Central memory CD8-positive, alpha-beta T cell (primary cell): Measurements from ENCODE around the gene AGR2.

ENCODE experiments used
- ATAC-seq: fragments of 150-1000 bp; cut with Tn5 transposase; replicated peaks from 2 replicates; pipeline ENCODE4 v1.10.0; 2022; ENCODE audit warnings: mild to moderate bottlenecking, moderate FRiP score, moderate number of reproducible peaks; ENCODE audit not compliant: poor library complexity, severe bottlenecking; ENCODE audit errors: extremely low read depth
- DNase-seq, 2 donors: peaks; one replicate each; pipeline ENCODE4 v3.0.0; 2021; ENCODE audit warnings: low spot score in 2 of 2
- H3K27ac Mint-ChIP-seq: one replicate; pipeline ENCODE4 v1.8.0; 2022; ENCODE audit warnings: low read depth, mild to moderate bottlenecking, moderate library complexity, mixed read lengths
- H3K27me3 Mint-ChIP-seq: one replicate; pipeline ENCODE4 v1.8.0; 2022; ENCODE audit warnings: mixed read lengths
- H3K36me3 Mint-ChIP-seq: one replicate; pipeline ENCODE4 v1.8.0; 2022; ENCODE audit warnings: mild to moderate bottlenecking, moderate library complexity, mixed read lengths; ENCODE audit not compliant: insufficient read depth
- H3K4me1 Mint-ChIP-seq: one replicate; pipeline ENCODE4 v1.8.0; 2022; ENCODE audit warnings: mixed read lengths
- H3K4me3 Mint-ChIP-seq: one replicate; pipeline ENCODE4 v1.8.0; 2022; ENCODE audit warnings: mild to moderate bottlenecking, moderate library complexity, mixed read lengths
- H3K9me3 Mint-ChIP-seq: one replicate; pipeline ENCODE4 v1.8.0; 2022; ENCODE audit warnings: mixed read lengths

The AGR2 gene

DNA sequence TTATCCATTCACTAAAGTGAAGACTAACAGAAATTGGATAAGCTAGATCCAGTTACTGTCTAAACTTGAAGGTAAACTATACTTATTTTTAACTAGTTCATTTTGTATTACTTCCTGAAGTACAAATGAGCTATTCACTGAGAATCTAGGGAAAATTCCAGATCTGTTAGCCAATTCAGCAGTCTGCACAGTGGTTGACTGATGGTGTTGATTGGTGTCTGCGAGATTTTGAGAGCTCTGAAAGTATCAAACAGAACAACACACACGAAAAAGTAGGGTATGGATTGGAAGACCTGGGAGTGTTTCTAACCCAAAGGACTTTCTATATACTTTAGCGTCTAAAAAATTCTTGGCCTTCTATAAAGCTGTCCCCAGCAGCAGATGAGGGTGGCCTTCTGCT lies 33.6 kb upstream of the AGR2 start:
- H3K4me3 Mint-ChIP-seq: no peak overlapping the region
- no peaks in the 10 kb centered on the region for H3K9me3 Mint-ChIP-seq
- DNase-seq (no peak), ATAC-seq (no peak)
- H3K27me3 Mint-ChIP-seq: peaks cover 23% of the 10 kb centered on the region
- no peaks in the 10 kb centered on the region for H3K4me1 Mint-ChIP-seq
- H3K36me3 Mint-ChIP-seq: no peaks in the 10 kb centered on the region
- H3K27ac Mint-ChIP-seq: no peak overlapping the region

DNA sequence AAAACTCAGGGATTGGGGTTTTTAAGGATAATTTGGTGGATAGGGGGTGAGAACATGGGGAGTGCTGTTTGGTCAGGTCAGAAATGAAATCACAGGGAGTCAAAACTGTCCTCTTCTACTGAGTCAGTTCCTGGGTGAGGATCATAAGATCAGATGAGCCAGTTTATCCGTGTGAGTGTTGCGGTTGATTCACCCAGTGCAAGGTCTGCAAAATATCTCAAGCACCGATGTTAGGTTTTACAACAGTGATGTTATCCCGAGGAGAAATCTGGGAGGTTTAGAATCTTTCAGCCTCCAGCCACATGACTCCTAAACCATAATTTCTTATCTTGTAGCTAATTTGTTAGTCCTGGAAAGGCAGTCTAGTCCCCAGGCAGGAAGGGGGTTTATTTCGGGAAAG lies 31.7 kb upstream of the AGR2 start:
- Mint-ChIP-seq H3K4me3 (no peak overlapping the region), H3K4me1 (no peaks in the 10 kb centered on the region), H3K36me3 (no peaks in the 10 kb centered on the region), H3K9me3 (no peaks in the 10 kb centered on the region), H3K27ac (no peak overlapping the region), H3K27me3 (peaks cover 23% of the 10 kb centered on the region)
- ATAC-seq (no peak), DNase-seq (no peak)

DNA sequence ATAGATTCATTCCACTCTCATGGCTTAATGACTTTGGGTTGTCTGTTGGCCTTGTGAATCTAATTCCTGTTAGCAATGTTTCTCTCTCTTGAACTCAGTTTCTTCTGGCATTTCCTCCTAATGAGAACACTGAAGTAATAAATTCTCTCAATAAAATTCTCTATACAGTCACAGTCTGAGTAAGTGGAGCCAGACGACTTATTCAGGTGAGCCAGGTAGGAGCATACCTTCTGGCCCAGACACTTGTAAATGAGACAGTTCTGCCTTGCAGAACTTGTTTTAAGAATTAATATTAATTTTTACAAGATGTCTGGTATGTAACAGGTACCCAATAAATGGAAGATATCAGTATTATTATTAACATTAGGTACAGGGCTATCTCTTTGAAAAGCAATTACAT lies 28.6 kb upstream of the AGR2 start:
- ATAC-seq (no peak), DNase-seq (no peak)
- no peak overlapping the region for H3K4me3 Mint-ChIP-seq
- H3K4me1 Mint-ChIP-seq: no peaks in the 10 kb centered on the region
- H3K27me3 Mint-ChIP-seq: peaks cover 25% of the 10 kb centered on the region
- no peaks in the 10 kb centered on the region for H3K36me3 Mint-ChIP-seq
- no peak overlapping the region for H3K27ac Mint-ChIP-seq
- no peaks in the 10 kb centered on the region for H3K9me3 Mint-ChIP-seq

DNA sequence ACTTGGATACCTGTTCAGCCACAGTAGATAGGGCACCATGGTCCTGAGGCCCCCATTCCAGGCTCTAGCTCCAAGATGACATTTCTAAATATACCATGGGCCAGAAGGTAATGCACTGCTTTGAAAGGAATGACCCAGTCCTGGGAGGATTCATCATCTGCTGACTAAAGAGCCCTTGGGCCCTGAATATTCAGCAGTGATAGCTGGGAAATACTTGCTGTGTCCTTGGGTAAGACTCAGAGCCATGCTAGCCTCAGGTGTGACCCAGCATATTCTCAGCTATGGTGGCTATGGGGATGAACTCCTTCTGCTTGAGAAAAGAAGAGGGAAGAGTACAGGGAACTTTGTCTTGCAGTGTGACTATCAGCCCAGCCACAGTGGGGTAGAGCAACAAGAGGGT lies 21.3 kb upstream of the AGR2 start:
- no peaks in the 10 kb centered on the region for H3K4me1 Mint-ChIP-seq
- peaks cover 56% of the 10 kb centered on the region for H3K27me3 Mint-ChIP-seq
- no peak overlapping the region for H3K4me3 Mint-ChIP-seq
- H3K27ac Mint-ChIP-seq: no peak overlapping the region
- ATAC-seq (no peak), DNase-seq (no peak)
- no peaks in the 10 kb centered on the region for H3K9me3 Mint-ChIP-seq
- H3K36me3 Mint-ChIP-seq: no peaks in the 10 kb centered on the region

DNA sequence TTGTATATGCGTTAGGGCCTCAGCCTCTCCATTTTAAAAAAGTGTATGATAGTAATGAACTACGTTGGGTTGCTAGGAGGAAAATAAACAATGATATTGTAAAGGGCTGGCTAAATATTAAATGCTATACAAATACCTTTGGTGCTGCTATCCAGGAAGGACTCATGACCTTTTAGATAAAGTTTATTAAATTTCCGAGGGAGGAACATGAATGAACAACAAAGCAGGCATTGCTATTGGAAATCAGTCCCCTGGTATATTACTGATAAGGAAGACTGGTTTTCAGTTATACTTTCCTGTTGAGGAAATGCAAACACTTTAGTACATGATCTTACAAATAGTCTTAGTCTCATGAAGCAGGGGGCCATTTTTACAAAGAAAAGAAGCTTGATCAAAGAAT lies 17.2 kb upstream of the AGR2 start:
- ATAC-seq (no peak), DNase-seq (no peak)
- no peak overlapping the region for H3K4me3 Mint-ChIP-seq
- no peak overlapping the region for H3K27ac Mint-ChIP-seq
- no peaks in the 10 kb centered on the region for H3K9me3 Mint-ChIP-seq
- H3K27me3 Mint-ChIP-seq: peaks cover 46% of the 10 kb centered on the region
- no peaks in the 10 kb centered on the region for H3K36me3 Mint-ChIP-seq
- H3K4me1 Mint-ChIP-seq: no peaks in the 10 kb centered on the region

DNA sequence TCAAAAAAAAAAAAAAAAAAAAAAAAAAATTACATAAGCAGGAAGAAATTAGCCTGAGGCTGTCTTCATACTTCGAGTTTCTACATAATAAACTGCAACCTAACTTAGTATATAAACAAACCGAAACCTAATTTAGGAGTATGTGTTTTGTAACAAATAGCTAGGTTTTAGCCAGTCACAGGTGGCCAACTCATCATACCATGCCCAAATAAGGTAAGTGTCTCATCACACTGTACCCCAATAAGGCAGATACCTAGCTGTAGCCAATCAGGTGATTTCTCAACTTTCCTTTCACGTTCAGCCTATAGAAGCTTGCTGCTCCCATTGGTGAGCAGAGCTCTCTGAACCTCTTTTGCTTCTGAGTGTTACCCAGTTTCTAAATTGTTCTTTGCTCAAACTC lies 13.9 kb upstream of the AGR2 start:
- ATAC-seq (no peak), DNase-seq (no peak)
- no peak overlapping the region for H3K27ac Mint-ChIP-seq
- no peak overlapping the region for H3K4me3 Mint-ChIP-seq
- no peaks in the 10 kb centered on the region for H3K36me3 Mint-ChIP-seq
- no peaks in the 10 kb centered on the region for H3K9me3 Mint-ChIP-seq
- H3K27me3 Mint-ChIP-seq: peaks cover 50% of the 10 kb centered on the region
- no peaks in the 10 kb centered on the region for H3K4me1 Mint-ChIP-seq

DNA sequence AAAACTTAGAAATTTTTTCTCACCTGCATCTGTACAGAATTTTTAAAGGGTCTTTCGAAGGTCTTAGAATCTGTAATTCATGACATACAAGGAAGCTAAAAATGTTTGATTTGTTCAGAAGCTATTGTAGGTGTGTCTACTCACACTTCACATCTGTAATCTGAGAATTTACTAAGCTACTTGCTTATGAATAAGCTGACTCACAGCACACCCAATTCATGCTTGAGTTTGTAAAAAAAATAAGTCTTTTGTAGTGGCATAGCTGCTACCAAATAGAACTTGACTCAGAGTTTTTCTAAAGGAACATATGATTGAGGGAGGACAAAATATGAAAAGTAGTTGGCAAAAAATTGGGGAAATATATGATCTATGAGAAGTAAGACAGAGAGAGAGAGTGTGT lies 12.7 kb upstream of the AGR2 start:
- ATAC-seq: no peak
- DNase-seq: no peak
- no peaks in the 10 kb centered on the region for H3K9me3 Mint-ChIP-seq
- H3K27me3 Mint-ChIP-seq: peaks cover 53% of the 10 kb centered on the region
- no peak overlapping the region for H3K4me3 Mint-ChIP-seq
- H3K4me1 Mint-ChIP-seq: no peaks in the 10 kb centered on the region
- no peaks in the 10 kb centered on the region for H3K36me3 Mint-ChIP-seq
- H3K27ac Mint-ChIP-seq: no peak overlapping the region

DNA sequence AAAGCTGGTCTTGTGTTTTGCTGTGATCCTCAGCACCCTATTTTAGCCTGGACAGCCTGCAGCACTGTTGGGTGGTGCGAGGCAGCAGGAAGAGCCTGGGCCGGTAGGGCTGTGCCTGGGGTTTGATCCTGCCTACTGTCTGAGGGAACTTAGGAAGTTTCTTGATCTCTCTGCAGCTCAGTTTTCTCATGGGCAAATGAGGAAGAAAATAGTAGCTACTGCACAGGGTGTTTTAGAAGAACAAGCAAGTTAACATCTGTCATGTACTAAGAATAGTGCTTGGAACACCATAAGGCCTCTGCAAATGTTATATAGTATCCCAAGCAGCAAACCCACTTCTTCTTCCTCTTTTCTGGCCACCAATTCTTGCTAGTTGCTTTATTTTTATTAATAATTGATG lies 12.0 kb upstream of the AGR2 start:
- H3K36me3 Mint-ChIP-seq: no peaks in the 10 kb centered on the region
- H3K9me3 Mint-ChIP-seq: no peaks in the 10 kb centered on the region
- DNase-seq (no peak), ATAC-seq (no peak)
- H3K27ac Mint-ChIP-seq: no peak overlapping the region
- H3K4me3 Mint-ChIP-seq: no peak overlapping the region
- no peaks in the 10 kb centered on the region for H3K4me1 Mint-ChIP-seq
- peaks cover 46% of the 10 kb centered on the region for H3K27me3 Mint-ChIP-seq

DNA sequence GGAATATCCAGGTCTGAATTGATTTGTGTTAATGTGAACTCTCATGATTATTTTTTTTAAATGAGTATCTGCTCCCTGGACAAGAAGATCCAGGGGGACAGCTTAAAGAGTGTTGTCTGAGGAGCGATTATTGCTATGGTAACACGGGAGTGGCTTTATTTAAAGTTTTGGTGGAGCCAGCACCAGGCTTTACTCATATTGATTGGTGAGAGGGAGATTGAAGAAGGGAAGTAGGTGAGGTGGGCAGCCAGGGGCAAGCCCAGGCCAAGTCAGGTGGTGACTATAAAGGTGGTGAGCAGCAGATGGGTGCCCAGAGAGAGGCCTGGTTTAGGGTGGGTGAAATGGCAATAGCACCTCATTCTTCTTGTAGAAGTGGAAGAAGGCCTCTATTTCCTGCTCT lies 10.2 kb upstream of the AGR2 start:
- Mint-ChIP-seq H3K27ac (no peak overlapping the region), H3K27me3 (peaks cover 33% of the 10 kb centered on the region), H3K9me3 (no peaks in the 10 kb centered on the region), H3K4me3 (no peak overlapping the region), H3K4me1 (no peaks in the 10 kb centered on the region), H3K36me3 (no peaks in the 10 kb centered on the region)
- no peak for DNase-seq
- ATAC-seq: no peak

DNA sequence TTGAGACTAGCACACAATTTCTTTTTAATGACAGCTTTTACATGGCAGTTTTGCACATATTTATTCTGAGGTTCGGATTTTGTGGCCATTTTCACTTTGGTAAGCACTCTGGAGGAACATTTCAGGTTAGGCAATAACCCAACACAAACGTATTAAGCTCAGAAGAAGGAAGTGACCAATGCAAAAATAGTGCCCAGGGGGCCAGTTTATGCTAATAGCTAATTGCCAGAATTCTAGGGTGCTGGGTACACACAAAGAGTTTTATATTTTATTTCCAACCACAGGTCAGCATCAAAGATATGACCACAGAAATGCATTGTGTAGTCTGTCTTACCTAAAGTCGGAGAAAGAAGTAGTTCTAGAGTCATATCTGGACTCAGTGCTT lies 8.4 kb upstream of the AGR2 start:
- no peaks in the 10 kb centered on the region for H3K4me1 Mint-ChIP-seq

DNA sequence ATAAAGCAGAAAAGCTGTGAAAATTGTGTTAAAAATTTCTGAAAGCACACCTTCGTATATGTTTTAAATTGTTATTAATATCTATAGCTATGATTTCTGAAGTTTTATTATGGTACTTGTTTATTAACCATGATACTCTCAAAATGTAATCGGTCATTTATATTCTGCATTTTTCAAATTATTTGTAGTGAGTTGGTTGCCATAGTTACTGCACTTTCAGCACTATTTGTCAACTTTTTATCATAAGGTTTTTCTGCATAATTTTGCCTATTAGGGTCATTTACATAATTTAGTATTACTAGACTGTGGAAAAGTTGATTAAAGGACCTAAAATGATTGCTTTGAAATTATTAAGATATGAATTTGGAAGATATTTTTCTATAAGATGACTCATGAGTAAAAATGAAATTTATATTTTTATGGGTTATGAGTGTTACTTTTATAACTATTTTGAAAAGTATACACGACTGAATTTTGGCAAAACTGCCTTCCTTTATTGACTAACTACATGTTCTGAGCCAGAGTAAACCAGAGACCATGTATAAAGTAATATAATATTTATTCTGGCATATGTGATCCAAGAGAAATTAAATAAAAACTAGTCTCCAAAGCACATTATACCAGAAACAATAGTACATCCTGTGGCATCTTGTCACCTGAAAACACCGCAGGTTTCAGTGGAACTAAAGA lies 7.9 kb upstream of the AGR2 start:
- peaks cover 38% of the 10 kb centered on the region for H3K27me3 Mint-ChIP-seq
- no peaks in the 10 kb centered on the region for H3K4me1 Mint-ChIP-seq
- no peak overlapping the region for H3K27ac Mint-ChIP-seq
- H3K9me3 Mint-ChIP-seq: no peaks in the 10 kb centered on the region
- H3K36me3 Mint-ChIP-seq: no peaks in the 10 kb centered on the region
- no peak overlapping the region for H3K4me3 Mint-ChIP-seq
- no peak for DNase-seq
- ATAC-seq: no peak

More for the DNA sequence above, 8.4 kb upstream of the AGR2 start:
- H3K36me3 Mint-ChIP-seq: no peaks in the 10 kb centered on the region
- no peaks in the 10 kb centered on the region for H3K9me3 Mint-ChIP-seq
- no peak overlapping the region for H3K4me3 Mint-ChIP-seq
- H3K27me3 Mint-ChIP-seq: peaks cover 33% of the 10 kb centered on the region
- no peak overlapping the region for H3K27ac Mint-ChIP-seq
- DNase-seq (no peak), ATAC-seq (no peak)

DNA sequence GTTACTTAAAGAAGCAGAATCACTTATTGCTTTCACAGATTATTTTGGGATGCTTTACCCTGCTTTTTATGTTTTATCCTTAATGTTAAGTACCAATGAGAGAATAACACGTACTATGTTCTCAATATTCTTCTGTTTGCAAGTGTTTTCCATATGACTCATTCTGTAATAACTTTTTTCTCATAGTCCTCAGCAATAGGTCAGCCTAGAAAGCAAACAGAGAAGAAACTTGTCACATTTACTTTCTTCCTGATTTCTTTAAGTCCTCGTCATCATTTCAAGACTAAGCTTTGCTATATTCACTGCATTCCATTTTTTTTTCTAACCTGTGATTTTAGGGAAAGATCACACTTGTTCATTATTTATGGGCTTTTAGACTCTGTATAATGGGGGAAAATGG lies 6.8 kb upstream of the AGR2 start:
- peaks cover 42% of the 10 kb centered on the region for H3K27me3 Mint-ChIP-seq
- no peaks in the 10 kb centered on the region for H3K4me1 Mint-ChIP-seq
- H3K27ac Mint-ChIP-seq: no peak overlapping the region
- no peaks in the 10 kb centered on the region for H3K9me3 Mint-ChIP-seq
- H3K4me3 Mint-ChIP-seq: no peak overlapping the region
- DNase-seq: no peak
- no peaks in the 10 kb centered on the region for H3K36me3 Mint-ChIP-seq
- no peak for ATAC-seq

DNA sequence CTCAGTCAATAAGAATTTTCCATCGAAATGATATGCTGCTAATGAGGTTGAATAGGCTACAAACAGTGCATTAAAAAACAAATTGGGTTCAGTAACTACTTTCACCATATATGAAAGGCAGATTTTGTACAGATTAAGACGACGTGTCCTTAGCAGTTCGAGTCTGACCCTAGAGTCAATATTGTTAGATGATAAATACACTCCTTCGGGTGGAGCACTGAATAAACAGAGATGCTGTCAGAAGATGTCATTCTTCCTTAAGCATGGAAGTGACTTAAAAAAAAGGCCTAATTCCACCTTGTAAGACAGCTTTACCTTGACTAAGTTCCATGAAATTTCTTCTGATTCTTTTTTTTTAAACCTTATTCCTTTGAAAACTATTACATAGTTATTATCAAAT lies 5.8 kb upstream of the AGR2 start:
- no peak for ATAC-seq
- Mint-ChIP-seq H3K4me3 (no peak overlapping the region), H3K4me1 (no peaks in the 10 kb centered on the region), H3K27me3 (peaks cover 36% of the 10 kb centered on the region), H3K36me3 (no peaks in the 10 kb centered on the region), H3K27ac (no peak overlapping the region), H3K9me3 (no peaks in the 10 kb centered on the region)
- no peak for DNase-seq

DNA sequence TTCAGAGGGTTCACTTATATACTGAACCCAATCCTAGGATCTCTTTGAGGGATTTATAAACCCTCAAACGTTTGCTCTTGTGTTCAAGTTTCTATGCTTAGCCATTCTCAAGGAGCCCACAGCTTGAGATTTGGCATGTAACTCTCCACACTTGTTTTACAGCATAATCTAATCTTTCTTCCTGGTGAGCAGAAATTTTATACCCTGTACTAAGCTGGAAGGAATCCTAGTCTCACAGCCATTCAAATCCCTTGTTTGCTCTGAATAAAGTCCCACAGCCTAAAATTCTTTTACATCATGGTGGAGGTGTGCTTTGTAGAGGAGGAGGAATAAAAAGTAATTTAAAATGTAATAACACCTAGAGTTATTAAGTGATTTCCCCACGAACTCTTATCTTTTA lies 5.3 kb upstream of the AGR2 start:
- Mint-ChIP-seq H3K4me3 (no peak overlapping the region), H3K27me3 (peaks cover 31% of the 10 kb centered on the region), H3K4me1 (no peaks in the 10 kb centered on the region), H3K9me3 (no peaks in the 10 kb centered on the region), H3K27ac (no peak overlapping the region), H3K36me3 (no peaks in the 10 kb centered on the region)
- DNase-seq (no peak), ATAC-seq (no peak)
